A549 (cell line): ENCODE measurements around the gene CDK16. TPM values are rescaled to one million over a fixed set of nuclear protein-coding genes. Genes with fewer than 3 reads are reported as not detected.

Experiments used
- ATAC-seq, 2 experiments: fragments of 200-7000 bp in 1 of 2; fragments of >200 bp in 1 of 2; cut with Nextera tagmentation in 1 of 2; cut with Tn5 transposase in 1 of 2; 3 replicates each; pipeline versions ENCODE4 v1.8.0 to v1.9.1; 2018 to 2020; ENCODE audit warnings: mild to moderate bottlenecking in 1 of 2, moderate library complexity in 1 of 2
- CTCF ChIA-PET: fragments of 300-600 bp; sonication (Branson Sonifier 250); formaldehyde crosslinking; extraction: SDS; loops from one replicate; lab custom pipeline; 2021; ENCODE audit warnings: antibody characterized with exemption, inconsistent platforms; lab: Yijun Ruan, JAX
- POLR2A ChIA-PET: fragments of 350-600 bp; formaldehyde crosslinking; extraction: SDS; loops from one replicate; lab custom pipeline; 2021; ENCODE audit warnings: antibody characterized with exemption, inconsistent platforms; lab: Yijun Ruan, JAX
- DNase-seq, 2 experiments: peaks; one replicate each; pipeline versions ENCODE4 v3.0.0 to v3.0.0-alpha.2; 2011 to 2016; ENCODE audit warnings: low read depth in 1 of 2, low spot score in 1 of 2
- FAIRE-seq: peaks from 2 replicates; lab custom pipeline; 2011; peaks lifted over from hg19 to GRCh38; lab: Jason Lieb, UNC
- H3K27ac ChIP-seq, 2 experiments: fragments of >200 bp; sonication (Bioruptor Twin); formaldehyde crosslinking; 3 replicates each; pipeline ENCODE4 v1.5.1; 2016 to 2017
- H3K4me1 ChIP-seq: fragments of >200 bp; sonication (Bioruptor Twin); formaldehyde crosslinking; 3 replicates; pipeline ENCODE4 v1.6.1; 2016
- H3K4me2 ChIP-seq: fragments of >200 bp; sonication (Bioruptor Twin); formaldehyde crosslinking; 3 replicates; pipeline ENCODE4 v1.6.1; 2016
- H3K4me3 ChIP-seq: fragments of >200 bp; sonication (Bioruptor Twin); formaldehyde crosslinking; 3 replicates; pipeline ENCODE4 v1.5.1; 2016
- H3K9me3 ChIP-seq: fragments of >200 bp; sonication (Bioruptor Twin); formaldehyde crosslinking; 3 replicates; pipeline ENCODE4 v1.6.1; 2016
- BCL3 ChIP-seq: fragments of >200 bp; sonication (Bioruptor Twin); formaldehyde crosslinking; IDR thresholded peaks from 3 replicates; pipeline ENCODE4 v1.6.1; 2016
- CBX2 ChIP-seq: fragments of 200-600 bp; sonication (generic); IDR thresholded peaks from 2 replicates; pipeline ENCODE4 v1.6.1; 2016; ENCODE audit warnings: low read depth, mild to moderate bottlenecking, borderline replicate concordance
- CBX8 ChIP-seq: fragments of 200-600 bp; sonication (generic); IDR thresholded peaks from 2 replicates; pipeline ENCODE4 v1.6.1; 2016
- CTCF ChIP-seq: fragments of >200 bp; sonication (Bioruptor Twin); formaldehyde crosslinking; IDR thresholded peaks from 3 replicates; pipeline ENCODE4 v1.5.1; 2016
- EHF ChIP-seq: fragments of 250-450 bp; sonication (Bioruptor Pico); IDR thresholded peaks from 2 replicates; pipeline ENCODE4 v1.5.0; 2020; ENCODE audit warnings: mild to moderate bottlenecking
- EHMT2 ChIP-seq: fragments of 200-600 bp; sonication (generic); IDR thresholded peaks from 2 replicates; pipeline ENCODE4 v1.6.1; 2016; ENCODE audit warnings: antibody characterized with exemption, low read depth, mild to moderate bottlenecking, moderate library complexity
- ELK1 ChIP-seq: fragments of 150-350 bp; IDR thresholded peaks from 2 replicates; pipeline ENCODE4 v1.6.1; 2014; ENCODE audit warnings: low read depth, mild to moderate bottlenecking, low read length
- FOSL2 ChIP-seq, 2 experiments: fragments of 450-650 bp in 1 of 2; fragments of >200 bp in 1 of 2; sonication (Bioruptor Twin) in 1 of 2; formaldehyde crosslinking; IDR thresholded peaks; 2 replicates each; pipeline versions ENCODE4 v1.5.0 to v1.6.1; 2016 to 2020; ENCODE audit warnings: mild to moderate bottlenecking in 1 of 2, moderate library complexity in 1 of 2
- GATA3 ChIP-seq: IDR thresholded peaks from 2 replicates; pipeline ENCODE4 v1.6.1; 2012; ENCODE audit warnings: borderline replicate concordance
- HES2 ChIP-seq: fragments of >200 bp; sonication (Bioruptor Twin); formaldehyde crosslinking; IDR thresholded peaks from 2 replicates; pipeline ENCODE4 v1.6.1; 2016
- HMGXB4 ChIP-seq: fragments of 250-450 bp; sonication (Bioruptor Pico); IDR thresholded peaks from 2 replicates; pipeline ENCODE4 v1.5.0; 2021; ENCODE audit warnings: mild to moderate bottlenecking, moderate library complexity, borderline replicate concordance
- JUN ChIP-seq, 2 experiments: fragments of >200 bp; sonication (Bioruptor Twin); formaldehyde crosslinking; IDR thresholded peaks; 2 replicates in 1 of 2; 3 replicates in 1 of 2; pipeline ENCODE4 v1.6.1; 2016 to 2017
- KDM5A ChIP-seq: fragments of 200-600 bp; sonication (generic); IDR thresholded peaks from 2 replicates; pipeline ENCODE4 v1.6.1; 2016; ENCODE audit warnings: antibody characterized with exemption, mild to moderate bottlenecking
- RAD21 ChIP-seq, 2 experiments: fragments of >200 bp in 1 of 2; sonication (Bioruptor Twin) in 1 of 2; formaldehyde crosslinking in 1 of 2; IDR thresholded peaks in 1 of 2; conservative IDR thresholded peaks in 1 of 2; 2 replicates in 1 of 2; 3 replicates in 1 of 2; pipeline ENCODE4 v1.6.1; 2012 to 2018; ENCODE audit warnings: inconsistent platforms in 1 of 2
- RARB ChIP-seq: fragments of 250-450 bp; sonication (Bioruptor Pico); IDR thresholded peaks from 2 replicates; pipeline ENCODE4 v1.8.0; 2021; ENCODE audit warnings: mild to moderate bottlenecking, moderate library complexity
- RCOR1 ChIP-seq: fragments of 150-350 bp; IDR thresholded peaks from 2 replicates; pipeline ENCODE4 v1.6.1; 2014; ENCODE audit warnings: antibody characterized with exemption, low read length, low read depth
- REST ChIP-seq: fragments of 200-600 bp; sonication (generic); IDR thresholded peaks from 2 replicates; pipeline ENCODE4 v1.6.1; 2016; ENCODE audit warnings: antibody characterized with exemption, mild to moderate bottlenecking, moderate library complexity
- SMC3 ChIP-seq: fragments of >200 bp; sonication (Bioruptor Twin); formaldehyde crosslinking; IDR thresholded peaks from 3 replicates; pipeline ENCODE4 v1.6.1; 2018; ENCODE audit warnings: inconsistent platforms
- SREBF2 ChIP-seq: fragments of 450-650 bp; IDR thresholded peaks from 2 replicates; pipeline ENCODE4 v1.6.1; 2014; ENCODE audit warnings: mild to moderate bottlenecking, moderate library complexity
- ZC3H11A ChIP-seq: fragments of 450-650 bp; IDR thresholded peaks from 2 replicates; pipeline ENCODE4 v1.6.1; 2014; ENCODE audit warnings: antibody characterized with exemption, mild to moderate bottlenecking
- ZSCAN20 ChIP-seq: fragments of 250-450 bp; sonication (Bioruptor Pico); IDR thresholded peaks from 2 replicates; pipeline ENCODE4 v1.8.0; 2022; ENCODE audit warnings: mild to moderate bottlenecking, moderate library complexity
- WGBS: methylation state at CpG from one replicate; pipeline ENCODE4 v1.1.6; 2017; ENCODE audit errors: missing lambda C conversion rate; 5-methylcytosine and 5-hydroxymethylcytosine counted together
- polyA plus RNA-seq, 4 experiments: library from polyadenylated mRNA; depleted of rRNA in 3 of 4; stranded (reverse); fragments of >200 nt; fragmentation: RNase III in 1 of 4; extraction: RNeasy Plus Mini Kit Qiagen cat#74134 plus additional on column Dnase treatment in 1 of 4; gene quantifications; 2 replicates in 3 of 4; 3 replicates in 1 of 4; pipeline ENCODE4 v1.2.3, GENCODE V29; 2011 to 2017

The CDK16 gene
- polyA plus RNA-seq, 2 of the 4 experiments (the other 2 are of a cell fraction), result 105 to 111 TPM

GRCh38 chrX:47214435-47215077, 3.9 kb upstream of the CDK16 start:
- no peak overlapping the region for H3K4me3 ChIP-seq
- 91% methylated on average over 19 of the region's 20 CpGs for WGBS
- no peak overlapping the region for H3K27ac ChIP-seq
- ChIA-PET POLR2A (no interaction called here), CTCF (no interaction called here)
- TF ChIP-seq JUN (IDR thresholded peaks at IDR 0.05) (no peak), CTCF (no peak), CBX8 (no peak), BCL3 (no peak), SREBF2 (no peak)
- no peak for DNase-seq
- ATAC-seq, result no peak
- no peak for FAIRE-seq
- no peaks in the 10 kb centered on the region for H3K9me3 ChIP-seq
- H3K4me1 ChIP-seq, result peaks cover 12% of the 10 kb centered on the region
- H3K4me2 ChIP-seq, result no peak overlapping the region

GRCh38 chrX:47215291-47215900, 3.1 kb upstream of the CDK16 start:
- WGBS, result 83% methylated on average over 7 of the region's 12 CpGs
- ChIA-PET POLR2A (no interaction called here), CTCF (no interaction called here)
- Histone ChIP-seq H3K4me1 (peaks cover 18% of the 10 kb centered on the region), H3K9me3 (no peaks in the 10 kb centered on the region), H3K4me3 (no peak overlapping the region), H3K4me2 (no peak overlapping the region), H3K27ac (no peak overlapping the region)
- ATAC-seq, result no peak
- FAIRE-seq, result no peak
- no peak for DNase-seq
- TF ChIP-seq EHMT2, result no peak
- TF ChIP-seq FOSL2 (IDR thresholded peaks at IDR 0.05), result no peak
- TF ChIP-seq FOSL2 (CRISPR knock-in tag; IDR thresholded peaks at IDR 0.05), result no peak
- TF ChIP-seq SMC3, result no peak
- TF ChIP-seq CBX2, result no peak
- TF ChIP-seq, all 56 proteins: peak for 0

- no peak for ATAC-seq
- WGBS, result 91% methylated on average over 8 of the region's 8 CpGs
- ChIA-PET POLR2A (interaction anchor here (3.5 kb wide), 1 partner anchor 16 kb away, joined by 43 read pairs; the partner anchor contains the start of gene USP11), CTCF (no interaction called here)
- Histone ChIP-seq H3K4me3 (no peak overlapping the region), H3K4me1 (peaks cover 26% of the 10 kb centered on the region), H3K9me3 (no peaks in the 10 kb centered on the region), H3K27ac (peak overlapping the region in 1 of 2 experiments; percentile 86; a peak in 3 of 6 replicates), H3K4me2 (peak overlapping the region; percentile 79; the same call in 2 of the 3 replicates)
- FAIRE-seq, result no peak
- no peak for DNase-seq
- TF ChIP-seq ZSCAN20 (CRISPR knock-in tag) (no peak), RARB (CRISPR knock-in tag) (no peak), FOSL2 (IDR thresholded peaks at IDR 0.05) (no peak), FOSL2 (CRISPR knock-in tag; IDR thresholded peaks at IDR 0.05) (no peak), GATA3 (no peak), KDM5A (no peak), HMGXB4 (no peak), JUN (IDR thresholded peaks at IDR 0.05) (no peak), HES2 (no peak), ELK1 (no peak), EHF (no peak), ZC3H11A (no peak), RAD21 (conservative IDR thresholded peaks at IDR 0.05 in 1 of 2, IDR thresholded peaks at IDR 0.05 in 1 of 2) (no peak), REST (no peak), RCOR1 (no peak)
These were observed 2.0 kb upstream of the CDK16 start for GRCh38 chrX:47216393-47216925.
